Astrocyte (in vitro differentiated cells and primary cell): Measurements from ENCODE around the gene ZCWPW2. TPM values are rescaled to one million over a fixed set of nuclear protein-coding genes. Genes with fewer than 3 reads are reported as not detected.

Source experiments
- DNase-seq: peaks from one replicate; pipeline ENCODE4 v3.0.0-alpha.2; 2010; ENCODE audit warnings: low read depth
- FAIRE-seq: peaks from 2 replicates; lab custom pipeline; 2011; peaks lifted over from hg19 to GRCh38; lab: Jason Lieb, UNC
- H2AFZ ChIP-seq: 2 replicates; pipeline ENCODE4 v1.6.0; 2012; ENCODE audit warnings: low read depth, low read length, inconsistent platforms
- H3K27ac ChIP-seq: 2 replicates; pipeline ENCODE4 v1.5.1; 2011; ENCODE audit warnings: low read depth, low read length, inconsistent platforms
- H3K27me3 ChIP-seq: 2 replicates; pipeline ENCODE4 v1.6.0; 2011; ENCODE audit warnings: low read length, inconsistent platforms; ENCODE audit not compliant: insufficient read depth
- H3K36me3 ChIP-seq: 2 replicates; pipeline ENCODE4 v1.5.1; 2011; ENCODE audit warnings: low read length, inconsistent platforms; ENCODE audit not compliant: insufficient read depth
- H3K4me1 ChIP-seq: 2 replicates; pipeline ENCODE4 v1.5.1; 2011; ENCODE audit warnings: low read length, inconsistent platforms; ENCODE audit not compliant: insufficient read depth
- H3K4me2 ChIP-seq: 2 replicates; pipeline ENCODE4 v1.6.0; 2012; ENCODE audit warnings: low read length, inconsistent platforms
- H3K4me3 ChIP-seq: 2 replicates; pipeline ENCODE4 v1.5.1; 2011; ENCODE audit warnings: low read depth, mild to moderate bottlenecking, low read length, inconsistent platforms; ENCODE audit not compliant: insufficient read depth
- H3K79me2 ChIP-seq: 2 replicates; pipeline ENCODE4 v1.6.0; 2012; ENCODE audit warnings: mild to moderate bottlenecking, low read length, inconsistent platforms; ENCODE audit not compliant: insufficient read depth
- H3K9ac ChIP-seq: 2 replicates; pipeline ENCODE4 v1.6.0; 2012; ENCODE audit warnings: mild to moderate bottlenecking, low read length, inconsistent platforms
- H3K9me3 ChIP-seq: 2 replicates; pipeline ENCODE4 v1.5.1; 2012; ENCODE audit warnings: low read depth, mild to moderate bottlenecking, low read length, inconsistent platforms; ENCODE audit not compliant: insufficient read depth
- H4K20me1 ChIP-seq: 2 replicates; pipeline ENCODE4 v1.6.0; 2012; ENCODE audit warnings: low read length, inconsistent platforms; ENCODE audit not compliant: insufficient read depth
- H3K27ac Mint-ChIP-seq: one replicate; pipeline ENCODE4 v1.8.0; 2021; ENCODE audit warnings: mild to moderate bottlenecking, mixed read lengths; ENCODE audit not compliant: unreplicated experiment
- H3K27me3 Mint-ChIP-seq: one replicate; pipeline ENCODE4 v1.8.0; 2021; ENCODE audit warnings: low read depth, mixed read lengths; ENCODE audit not compliant: unreplicated experiment
- H3K36me3 Mint-ChIP-seq: one replicate; pipeline ENCODE4 v1.8.0; 2021; ENCODE audit warnings: low read depth, mixed read lengths; ENCODE audit not compliant: unreplicated experiment
- H3K4me1 Mint-ChIP-seq: one replicate; pipeline ENCODE4 v1.8.0; 2021; ENCODE audit warnings: low read depth, mixed read lengths; ENCODE audit not compliant: unreplicated experiment
- H3K4me3 Mint-ChIP-seq: one replicate; pipeline ENCODE4 v1.8.0; 2021; ENCODE audit warnings: mild to moderate bottlenecking, moderate library complexity, mixed read lengths; ENCODE audit not compliant: unreplicated experiment
- H3K9me3 Mint-ChIP-seq: one replicate; pipeline ENCODE4 v1.8.0; 2021; ENCODE audit warnings: mild to moderate bottlenecking, mixed read lengths; ENCODE audit not compliant: unreplicated experiment
- CTCF ChIP-seq: IDR thresholded peaks from 2 replicates; pipeline ENCODE4 v1.5.1; 2011; ENCODE audit warnings: low read depth, mild to moderate bottlenecking, inconsistent platforms, low read length, moderate library complexity; ENCODE audit not compliant: insufficient read depth
- EZH2 ChIP-seq: IDR thresholded peaks from 2 replicates; pipeline ENCODE4 v1.6.1; 2012; ENCODE audit warnings: mild to moderate bottlenecking, low read length, inconsistent platforms; ENCODE audit not compliant: insufficient read depth
- total RNA-seq: library from RNA; stranded (reverse); gene quantifications from 2 replicates; pipeline ENCODE4 v1.2.1, GENCODE V29; 2021

Gene ZCWPW2
- total RNA-seq, 1 donor from 2014 or later: 0.57 TPM

- no peaks in the 10 kb centered on the region for H3K9me3 ChIP-seq
- H2AFZ ChIP-seq: no peak overlapping the region
- H3K27ac ChIP-seq: no peak overlapping the region
- no peaks in the 10 kb centered on the region for H4K20me1 ChIP-seq
- no peaks in the 10 kb centered on the region for H3K36me3 ChIP-seq
- FAIRE-seq (no peak), DNase-seq (no peak)
- H3K27me3 ChIP-seq: peaks cover 2% of the 10 kb centered on the region
- no peak overlapping the region for H3K4me2 ChIP-seq
- H3K9ac ChIP-seq: no peak overlapping the region
- Mint-ChIP-seq H3K36me3 (no peaks in the 10 kb centered on the region), H3K4me3 (no peak overlapping the region), H3K27me3 (peaks cover 13% of the 10 kb centered on the region), H3K27ac (no peak overlapping the region), H3K9me3 (no peaks in the 10 kb centered on the region), H3K4me1 (no peaks in the 10 kb centered on the region)
- TF ChIP-seq CTCF (no peak), EZH2 (no peak)
- no peak overlapping the region for H3K4me3 ChIP-seq
- H3K79me2 ChIP-seq: no peaks in the 10 kb centered on the region
- H3K4me1 ChIP-seq: no peaks in the 10 kb centered on the region
Measured at GRCh38 chr3:28569357-28569756, 220.8 kb downstream of the ZCWPW2 start.

- Histone ChIP-seq H3K4me2 (no peak overlapping the region), H3K4me3 (no peak overlapping the region), H4K20me1 (no peaks in the 10 kb centered on the region), H2AFZ (no peak overlapping the region), H3K27me3 (peaks cover 36% of the 10 kb centered on the region), H3K27ac (no peak overlapping the region), H3K9ac (no peak overlapping the region), H3K36me3 (no peaks in the 10 kb centered on the region), H3K9me3 (no peaks in the 10 kb centered on the region), H3K79me2 (no peaks in the 10 kb centered on the region), H3K4me1 (no peaks in the 10 kb centered on the region)
- TF ChIP-seq CTCF: no peak
- TF ChIP-seq EZH2: no peak
- Mint-ChIP-seq H3K27me3 (peaks cover 50% of the 10 kb centered on the region), H3K27ac (no peak overlapping the region), H3K4me1 (peaks cover 2% of the 10 kb centered on the region), H3K9me3 (no peaks in the 10 kb centered on the region), H3K4me3 (no peak overlapping the region), H3K36me3 (no peaks in the 10 kb centered on the region)
- DNase-seq (no peak), FAIRE-seq (no peak)
Measured at GRCh38 chr3:28574036-28574435, 225.5 kb downstream of the ZCWPW2 start.

- Histone ChIP-seq H3K36me3 (no peaks in the 10 kb centered on the region), H3K27ac (no peak overlapping the region), H3K4me3 (peak overlapping the region; percentile 48), H2AFZ (peak overlapping the region; percentile 73), H3K27me3 (peaks cover 37% of the 10 kb centered on the region), H4K20me1 (no peaks in the 10 kb centered on the region), H3K9me3 (no peaks in the 10 kb centered on the region), H3K9ac (no peak overlapping the region), H3K79me2 (no peaks in the 10 kb centered on the region), H3K4me1 (no peaks in the 10 kb centered on the region), H3K4me2 (peak overlapping the region; percentile 86)
- TF ChIP-seq CTCF: no peak
- TF ChIP-seq EZH2: peak; percentile 51
- H3K27ac Mint-ChIP-seq: no peak overlapping the region
- no peaks in the 10 kb centered on the region for H3K9me3 Mint-ChIP-seq
- no peak for FAIRE-seq
- H3K4me3 Mint-ChIP-seq: peak overlapping the region; percentile 82
- DNase-seq: peak; percentile 8
- peaks cover 2% of the 10 kb centered on the region for H3K4me1 Mint-ChIP-seq
- H3K27me3 Mint-ChIP-seq: peaks cover 55% of the 10 kb centered on the region
- no peaks in the 10 kb centered on the region for H3K36me3 Mint-ChIP-seq
Measured at GRCh38 chr3:28575100-28575745, 226.7 kb downstream of the ZCWPW2 start.
